Hepatocyte (in vitro differentiated cells): ENCODE measurements around the gene EXOC2.

Experiments
- CTCF ChIP-seq: fragments of 200-600 bp; sonication (generic); IDR thresholded peaks from 2 replicates; pipeline ENCODE4 v1.5.1; 2016; ENCODE audit warnings: antibody characterized with exemption, mild to moderate bottlenecking; ENCODE audit not compliant: poor library complexity
- EZH2 ChIP-seq: fragments of 200-600 bp; sonication (generic); IDR thresholded peaks from 2 replicates; pipeline ENCODE4 v1.6.1; 2016; ENCODE audit warnings: antibody characterized with exemption, mild to moderate bottlenecking, borderline replicate concordance

- TF ChIP-seq CTCF (no peak), EZH2 (no peak)
Observed at GRCh38 chr6:446418-447366, 246.2 kb downstream of the EXOC2 start.
